ENCODE data around the gene EVI2A.

GRCh38 chr17:31366088-31366487, 44.7 kb upstream of the EVI2A start:
- TF ChIP-seq REST (IDR thresholded peaks at IDR 0.05; ENCODE audit: unreplicated experiment) (no peak), EZH2phosphoT487 (IDR thresholded peaks at IDR 0.05; ENCODE audit: unreplicated experiment) (no peak), CTCF (conservative IDR thresholded peaks at IDR 0.05; ENCODE audit: low read depth in 2 of 2) (no peak), EZH2 (IDR thresholded peaks at IDR 0.05; ENCODE audit: low read depth, unreplicated experiment) (no peak)

Data from GM23338 (cell line).